Testis (tissue), 2 donors: ENCODE data around the gene CALML5.
"Not testable (repeated sequence)": the region's sequence is repeated elsewhere in the genome, so short reads cannot be mapped to it uniquely, and the experiment has no call there.

Experiments used
- CTCF ChIP-seq, 3 experiments: fragments of 450-650 bp in 2 of 3; fragments of 200-600 bp in 1 of 3; sonication (generic) in 1 of 3; IDR thresholded peaks; one replicate each; pipeline ENCODE4 v1.5.1; 2016 to 2019; ENCODE audit warnings: antibody characterized with exemption in 3 of 3, mild to moderate bottlenecking in 2 of 3, moderate library complexity in 1 of 3
- POLR2A ChIP-seq: fragments of 450-650 bp; IDR thresholded peaks from one replicate; pipeline ENCODE4 v1.6.1; 2017; ENCODE audit warnings: antibody characterized with exemption, mild to moderate bottlenecking, moderate library complexity

DNA sequence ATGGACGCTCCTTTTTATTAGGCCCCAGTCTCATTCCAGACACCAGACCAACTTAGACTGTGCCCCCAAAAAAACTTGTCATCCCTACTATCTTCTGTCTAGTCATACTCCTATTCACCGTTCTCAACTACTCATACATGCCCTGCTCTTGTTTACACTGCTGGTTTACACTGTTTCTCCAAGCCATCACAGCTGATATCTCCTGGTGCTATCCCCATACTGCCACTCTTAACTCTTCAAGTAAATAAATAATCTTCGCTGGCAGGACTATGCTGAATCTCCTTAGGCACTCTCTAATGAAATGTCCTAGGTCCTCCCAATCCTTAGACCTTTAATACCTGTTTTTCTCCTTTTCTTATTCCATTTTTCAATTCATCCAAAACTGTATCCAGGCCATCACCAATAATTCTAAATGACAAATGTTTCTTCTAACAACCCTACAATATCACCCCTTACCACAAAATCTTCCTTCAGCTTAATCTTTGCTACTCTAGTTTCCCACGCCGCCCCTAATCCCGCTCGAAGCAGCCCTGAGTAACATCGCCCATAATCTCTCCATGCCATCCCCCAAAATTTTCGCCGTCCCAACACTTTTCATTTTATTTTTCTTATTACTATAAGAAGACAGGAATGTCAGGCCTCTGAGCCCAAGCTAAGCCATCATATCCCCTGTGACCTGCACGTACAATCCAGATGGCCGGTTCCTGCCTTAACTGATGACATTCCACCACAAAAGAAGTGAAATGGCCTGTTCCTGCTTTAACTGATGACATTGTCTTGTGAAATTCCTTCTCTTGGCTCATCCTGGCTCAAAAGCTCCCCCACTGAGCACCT, 23.2 kb downstream of the CALML5 start:
- not testable (repeated sequence) for TF ChIP-seq CTCF (IDR thresholded peaks at IDR 0.05); POLR2A
